Urothelium cell line (cell line): ENCODE measurements around the gene SMIM24.
"Not testable (repeated sequence)": the region's sequence is repeated elsewhere in the genome, so short reads cannot be mapped to it uniquely, and the experiment has no call there.

Experiments
- DNase-seq: peaks from one replicate; pipeline ENCODE4 v3.0.0; 2011; ENCODE audit warnings: low spot score, mixed read lengths
- FAIRE-seq: peaks from 2 replicates; lab custom pipeline; 2011; peaks lifted over from hg19 to GRCh38; lab: Jason Lieb, UNC

Gene SMIM24

GRCh38 chr19:3480383-3481091, at the start of gene SMIM24:
TSS of gene SMIM24 (minus strand) at chr19:3480525. CDS start at chr19:3480463, 62 bp downstream.
- FAIRE-seq (no peak), DNase-seq (no peak)

DNA sequence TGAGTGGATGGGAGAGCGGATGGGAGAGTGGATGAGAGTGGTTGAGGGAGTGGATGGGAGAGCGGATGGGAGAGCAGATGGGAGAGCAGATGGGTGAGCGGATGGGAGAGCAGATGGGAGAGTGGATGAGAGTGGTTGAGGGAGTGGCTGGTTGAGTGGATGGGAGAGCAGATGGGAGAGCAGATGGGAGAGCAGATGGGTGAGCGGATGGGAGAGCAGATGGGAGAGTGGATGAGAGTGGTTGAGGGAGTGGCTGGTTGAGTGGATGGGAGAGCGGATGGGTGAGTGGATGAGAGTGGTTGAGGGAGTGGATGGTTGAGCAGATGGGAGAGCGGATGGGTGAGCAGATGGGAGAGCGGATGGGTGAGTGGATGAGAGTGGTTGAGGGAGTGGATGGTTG, 49.0 kb upstream of the SMIM24 start:
- not testable (repeated sequence) for DNase-seq, FAIRE-seq

DNA sequence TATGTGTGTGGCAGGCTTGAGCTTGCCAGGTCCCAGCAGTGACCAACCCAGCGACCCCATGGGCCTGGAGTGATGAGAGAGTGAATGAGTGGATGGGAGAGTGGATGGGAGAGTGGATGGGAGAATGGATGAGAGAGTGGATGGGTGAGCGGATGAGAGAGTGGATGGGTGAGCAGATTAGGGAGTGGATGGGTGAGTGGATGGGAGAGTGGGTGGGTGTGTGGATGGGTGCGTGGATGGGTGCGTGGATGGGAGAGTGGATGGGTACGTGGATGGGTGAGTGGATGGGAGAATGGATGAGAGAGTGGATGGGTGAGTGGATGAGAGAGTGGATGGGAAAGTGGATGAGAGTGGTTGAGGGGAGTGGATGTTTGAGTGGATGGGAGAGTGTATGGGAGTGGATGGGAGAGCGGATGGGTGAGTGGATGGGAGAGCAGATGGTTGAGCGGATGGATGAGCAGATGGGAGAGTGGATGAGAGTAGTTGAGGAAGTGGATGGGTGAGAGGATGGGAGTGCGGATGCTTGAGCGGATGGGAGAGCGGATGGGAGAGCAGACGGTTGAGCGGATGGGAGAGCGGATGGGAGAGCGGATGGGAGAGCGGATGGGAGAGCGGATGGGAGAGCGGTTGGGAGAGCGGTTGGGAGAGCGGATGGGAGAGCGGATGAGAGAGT, 48.4 kb upstream of the SMIM24 start:
- FAIRE-seq (no peak), DNase-seq (no peak)

GRCh38 chr19:3528080-3528479, 47.8 kb upstream of the SMIM24 start:
- no peak for FAIRE-seq

GRCh38 chr19:3527238-3527910, 47.0 kb upstream of the SMIM24 start:
- no peak for FAIRE-seq
- DNase-seq: no peak

More at GRCh38 chr19:3528080-3528479, 47.8 kb upstream of the SMIM24 start:
- DNase-seq: no peak

DNA sequence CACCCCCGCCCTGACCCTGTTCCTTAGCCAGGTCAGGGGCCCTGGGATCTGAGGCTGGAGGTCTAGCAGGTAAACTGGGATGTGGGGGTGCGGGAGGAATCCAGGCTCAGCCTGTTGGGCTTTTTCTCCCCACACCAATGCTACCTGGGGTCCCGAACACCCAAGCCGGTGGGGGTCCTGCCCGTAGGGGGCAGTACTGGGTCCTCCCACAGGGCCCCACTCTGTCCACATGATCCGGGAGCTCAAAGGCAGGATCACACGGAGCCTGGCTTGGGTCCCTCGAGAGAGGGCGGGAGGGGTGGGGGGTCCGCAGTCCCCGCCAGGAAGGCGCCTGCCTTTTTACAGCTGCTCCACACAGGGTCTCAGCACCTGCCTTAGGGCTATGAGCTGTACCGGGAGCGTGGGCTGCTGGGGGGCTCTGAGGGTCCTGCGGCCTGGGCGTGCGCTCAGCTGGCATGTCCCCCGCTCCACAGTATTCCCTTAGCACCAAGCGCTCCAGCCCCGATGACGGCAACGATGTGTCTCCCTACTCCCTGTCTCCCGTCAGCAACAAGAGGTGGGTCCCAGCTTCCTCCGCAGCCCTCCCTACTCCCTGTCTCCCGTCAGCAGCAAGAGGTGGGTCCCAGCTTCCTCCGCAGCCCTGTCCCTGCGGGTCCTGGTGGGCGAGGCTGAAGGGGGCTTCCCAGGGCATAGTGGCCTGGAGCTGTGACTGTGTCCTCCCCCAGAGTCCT, 46.3 kb upstream of the SMIM24 start:
- no peak for FAIRE-seq
- DNase-seq: no peak

DNA sequence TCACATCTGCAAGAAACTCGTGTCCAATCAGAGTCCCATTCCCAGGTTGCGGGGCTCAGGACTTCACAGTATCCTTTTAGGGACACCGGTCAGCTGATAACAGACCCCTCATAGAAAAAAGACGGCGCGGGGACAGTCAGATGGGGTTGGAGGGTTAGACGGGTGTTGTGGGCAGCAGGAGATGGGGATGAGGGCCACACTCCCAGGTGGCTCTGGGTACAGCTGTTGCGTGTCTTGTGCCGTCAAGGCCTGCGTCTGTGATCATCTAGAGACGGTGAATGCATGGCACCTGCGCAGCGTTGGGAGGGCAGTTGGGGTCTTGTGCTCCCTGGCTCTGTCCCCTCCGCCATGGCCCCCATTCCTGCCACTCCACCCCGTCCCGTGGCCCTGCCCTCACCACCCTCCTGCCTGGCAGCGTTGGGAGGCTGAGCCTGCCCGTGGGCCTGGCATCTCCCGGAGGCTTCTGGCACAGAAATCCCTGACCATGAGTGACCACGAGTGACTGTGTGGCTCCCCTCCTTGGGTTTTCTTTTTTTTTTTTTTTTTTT, 44.7 kb upstream of the SMIM24 start:
- no peak for FAIRE-seq

DNA sequence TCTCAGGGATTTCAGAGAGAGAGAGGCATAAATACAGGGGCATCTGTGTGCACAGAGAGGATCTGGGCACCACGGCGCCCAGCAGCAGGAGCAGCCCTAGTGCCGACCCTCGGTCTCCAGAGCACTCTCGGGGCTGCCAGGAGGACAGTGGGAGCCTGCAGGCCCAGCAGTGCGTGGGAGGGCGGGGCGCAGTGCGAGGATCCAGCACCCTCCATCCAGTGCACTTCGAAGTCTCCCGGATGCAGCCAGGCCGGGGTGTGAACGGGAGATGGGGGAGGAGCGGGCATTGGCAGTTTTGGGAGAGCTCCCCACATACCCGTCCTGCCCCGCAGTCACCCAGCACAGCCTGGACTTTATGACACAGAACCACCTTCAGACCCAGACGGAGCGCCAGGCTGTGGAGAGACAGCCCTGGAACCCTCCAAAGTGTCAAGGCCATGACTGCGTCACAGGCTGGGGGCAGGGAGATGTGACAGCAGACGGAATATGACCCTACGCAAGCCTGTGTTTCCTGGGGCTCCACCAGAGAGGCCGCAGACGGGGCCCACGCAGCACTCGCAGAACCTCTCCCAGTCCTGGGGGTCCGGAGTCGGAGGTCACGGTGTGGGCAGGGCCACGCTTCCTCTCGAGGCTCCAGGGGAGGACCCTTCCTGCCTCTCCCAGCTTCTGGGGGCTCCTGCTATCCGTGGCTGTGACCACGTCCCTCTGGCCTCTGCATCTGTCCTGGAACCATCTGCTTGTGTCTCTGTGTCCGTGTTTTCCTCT, 43.9 kb upstream of the SMIM24 start:
- no peak for DNase-seq
- no peak for FAIRE-seq

More for the DNA sequence above, 44.7 kb upstream of the SMIM24 start:
- no peak for DNase-seq

- FAIRE-seq: no peak
- no peak for DNase-seq
Observed at GRCh38 chr19:3523361-3524077, 43.2 kb upstream of the SMIM24 start.

- FAIRE-seq: no peak
Observed at GRCh38 chr19:3522421-3523360, 42.4 kb upstream of the SMIM24 start.

GRCh38 chr19:3521104-3521445, 40.8 kb upstream of the SMIM24 start:
- no peak for FAIRE-seq
- DNase-seq: no peak

More at GRCh38 chr19:3522421-3523360, 42.4 kb upstream of the SMIM24 start:
- no peak for DNase-seq

- DNase-seq: no peak
- no peak for FAIRE-seq
Observed at GRCh38 chr19:3520166-3521103, 40.1 kb upstream of the SMIM24 start.

DNA sequence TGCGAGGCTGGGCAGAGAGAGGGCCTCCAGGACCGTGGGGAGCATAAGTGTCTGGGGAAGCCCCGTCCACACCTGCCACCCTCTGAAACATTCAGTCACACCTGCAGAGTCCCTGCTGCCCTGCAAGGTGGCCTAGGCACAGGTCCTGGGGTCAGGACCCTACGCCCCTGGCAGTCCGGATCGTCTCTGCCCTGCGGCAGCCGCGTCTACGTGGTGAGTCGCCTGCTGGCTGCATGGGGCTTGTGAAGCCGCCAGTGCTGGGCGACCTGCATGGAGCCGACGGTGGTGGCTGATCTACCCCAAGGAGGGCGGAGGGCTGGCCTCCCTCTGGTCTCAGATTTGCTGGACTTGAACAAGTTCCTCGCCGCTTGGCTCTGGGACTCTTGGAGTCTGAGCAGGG, 38.8 kb upstream of the SMIM24 start:
- DNase-seq (no peak), FAIRE-seq (no peak)

GRCh38 chr19:3518659-3519058, 38.3 kb upstream of the SMIM24 start:
- no peak for FAIRE-seq
- DNase-seq: no peak

GRCh38 chr19:3518255-3518654, 37.9 kb upstream of the SMIM24 start:
- FAIRE-seq: no peak
- no peak for DNase-seq

DNA sequence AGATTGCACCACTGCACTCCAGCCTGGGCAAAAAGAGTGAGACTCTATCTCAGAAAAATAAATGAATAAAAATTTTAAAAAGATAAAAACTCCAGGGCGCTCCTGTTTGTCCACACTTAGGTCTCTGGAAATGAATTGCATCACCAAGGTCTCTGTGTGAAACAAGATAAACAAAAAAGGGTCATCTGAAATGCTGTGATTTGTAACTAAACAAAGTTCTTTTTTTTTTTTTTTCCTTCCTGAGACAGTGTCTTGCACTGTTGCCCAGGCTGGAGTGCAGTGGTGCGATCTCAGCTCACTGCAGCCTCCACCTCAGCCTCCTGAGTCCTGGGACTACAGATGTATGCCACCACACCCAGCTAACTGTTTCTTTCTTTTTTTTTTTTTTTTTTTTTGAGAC, 37.3 kb upstream of the SMIM24 start:
- FAIRE-seq (no peak), DNase-seq (no peak)

DNA sequence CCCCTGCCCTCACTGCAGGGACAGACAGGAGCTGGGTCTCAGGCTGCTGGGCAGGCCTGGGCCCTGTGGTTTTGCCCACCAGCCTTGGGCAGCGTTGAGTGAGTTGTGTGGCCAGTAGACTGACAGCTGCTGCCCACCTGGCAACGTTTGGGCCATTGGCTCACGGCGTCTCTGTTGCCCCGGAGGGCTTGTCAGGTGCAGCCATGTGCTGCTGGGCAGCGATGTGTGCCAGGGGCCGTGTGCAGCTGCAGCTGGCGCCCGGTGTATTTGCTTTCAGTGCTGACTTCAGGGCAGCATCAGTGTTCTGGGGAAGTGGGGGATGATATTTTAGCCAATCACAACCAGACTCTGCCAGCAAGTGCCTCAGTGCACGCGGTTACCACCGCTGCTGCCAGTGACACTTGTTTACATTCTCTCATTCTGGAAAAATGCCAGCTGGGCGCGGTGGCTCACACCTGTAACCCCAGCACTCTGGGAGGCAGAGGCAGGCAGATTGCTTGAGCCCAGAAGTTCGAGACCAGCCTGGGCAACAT, 36.4 kb upstream of the SMIM24 start:
- DNase-seq: no peak
- FAIRE-seq: no peak
